NOMO-1 treated with DMSO at 0.1 percent for 48 hours (cell line): ENCODE data around the gene ARPC2.
A peak's percentile ranks its signal among the peaks of the same experiment; 100 is the strongest.
"Not testable (repeated sequence)": the region's sequence is repeated elsewhere in the genome, so short reads cannot be mapped to it uniquely, and the experiment has no call there.

Experiments
- DNase-seq: peaks from one replicate; lab custom pipeline; 2025; ENCODE audit not compliant: unreplicated experiment; lab: John Stamatoyannopoulos, UW

The ARPC2 gene

GRCh38 chr2:218216674-218217359 lies at the start of gene ARPC2:
ARPC2 (plus strand) TSS chr2:218217189; CDS start chr2:218217471, 282 bp downstream.
- peak; percentile 84 for DNase-seq

- no peak for DNase-seq
Measured at GRCh38 chr2:218168016-218168415, 49.0 kb upstream of the ARPC2 start.

GRCh38 chr2:218168635-218169462 lies 48.1 kb upstream of the ARPC2 start:
- DNase-seq = peak; percentile 47

GRCh38 chr2:218169757-218170546 lies 47.0 kb upstream of the ARPC2 start:
- no peak for DNase-seq

GRCh38 chr2:218171744-218172143 lies 45.2 kb upstream of the ARPC2 start:
- DNase-seq = not testable (repeated sequence)

- DNase-seq = no peak
Measured at GRCh38 chr2:218172845-218173244, 44.1 kb upstream of the ARPC2 start.

GRCh38 chr2:218179782-218180181 lies 37.2 kb upstream of the ARPC2 start:
- no peak for DNase-seq

- DNase-seq = no peak
Measured at GRCh38 chr2:218180467-218181114, 36.4 kb upstream of the ARPC2 start.

GRCh38 chr2:218184331-218184730 lies 32.7 kb upstream of the ARPC2 start:
- no peak for DNase-seq

GRCh38 chr2:218186355-218186766 lies 30.6 kb upstream of the ARPC2 start:
- DNase-seq = peak; percentile 74

- DNase-seq = no peak
Measured at GRCh38 chr2:218186876-218187275, 30.1 kb upstream of the ARPC2 start.

GRCh38 chr2:218187296-218188015 lies 29.5 kb upstream of the ARPC2 start:
- no peak for DNase-seq

GRCh38 chr2:218188528-218188927 lies 28.5 kb upstream of the ARPC2 start:
- no peak for DNase-seq

GRCh38 chr2:218192902-218193430 lies 24.0 kb upstream of the ARPC2 start:
- DNase-seq = peak; percentile 40

- DNase-seq = no peak
Measured at GRCh38 chr2:218193701-218194100, 23.3 kb upstream of the ARPC2 start.

GRCh38 chr2:218194880-218195279 lies 22.1 kb upstream of the ARPC2 start:
- no peak for DNase-seq

- no peak for DNase-seq
Measured at GRCh38 chr2:218196974-218197373, 20.0 kb upstream of the ARPC2 start.

GRCh38 chr2:218202266-218202665 lies 14.7 kb upstream of the ARPC2 start:
- DNase-seq = no peak

- DNase-seq = no peak
Measured at GRCh38 chr2:218209078-218209477, 7.9 kb upstream of the ARPC2 start.

- DNase-seq = no peak
Measured at GRCh38 chr2:218214116-218214515, 2.9 kb upstream of the ARPC2 start.
